SU-DHL-6 (cell line): ENCODE results near the gene ARFGAP1.

Experiments used
- H2AFZ ChIP-seq: fragments of 200-600 bp; sonication (generic); 2 replicates; pipeline ENCODE4 v1.6.1; 2014; ENCODE audit warnings: low read depth, mild to moderate bottlenecking, moderate library complexity, mixed read lengths, antibody characterized with exemption, low read length; ENCODE audit not compliant: severe bottlenecking
- H3F3A ChIP-seq: fragments of 200-600 bp; shearing (Covaris generic); 2 replicates; pipeline ENCODE4 v1.6.0; 2016; ENCODE audit warnings: antibody characterized with exemption, mild to moderate bottlenecking; ENCODE audit not compliant: insufficient read depth
- H3K27ac ChIP-seq: fragments of 200-600 bp; sonication (generic); 2 replicates; pipeline ENCODE4 v1.5.1; 2016; ENCODE audit warnings: low read depth, mild to moderate bottlenecking, low read length, moderate library complexity, mixed read lengths
- H3K27me3 ChIP-seq: fragments of 200-600 bp; sonication (generic), shearing (Covaris generic); 2 replicates; pipeline ENCODE4 v1.6.0; 2014; ENCODE audit warnings: mild to moderate bottlenecking, low read length
- H3K36me3 ChIP-seq: fragments of 200-600 bp; sonication (generic); 2 replicates; pipeline ENCODE4 v1.6.1; 2014; ENCODE audit warnings: mild to moderate bottlenecking, low read length, mixed read lengths
- H3K4me2 ChIP-seq: fragments of 300-600, 200-600 bp; shearing (Covaris generic), sonication (generic); 2 replicates; pipeline ENCODE4 v1.6.0; 2014; ENCODE audit warnings: low read length, low read depth, mild to moderate bottlenecking; ENCODE audit not compliant: poor library complexity, severe bottlenecking
- H3K4me3 ChIP-seq: fragments of 200-600 bp; sonication (generic); 2 replicates; pipeline ENCODE4 v1.5.1; 2014; ENCODE audit warnings: antibody characterized with exemption, low read length, mild to moderate bottlenecking, mixed read lengths; ENCODE audit not compliant: insufficient read depth, poor library complexity, severe bottlenecking
- H3K79me2 ChIP-seq: fragments of 200-600 bp; sonication (generic); 2 replicates; pipeline ENCODE4 v1.6.1; 2014; ENCODE audit warnings: mild to moderate bottlenecking, low read length, moderate library complexity; ENCODE audit not compliant: insufficient read depth
- H3K9ac ChIP-seq: fragments of 200-600 bp; sonication (generic); 2 replicates; pipeline ENCODE4 v1.7.0; 2014; ENCODE audit warnings: mild to moderate bottlenecking, low read length
- H3K9me2 ChIP-seq: fragments of 200-600 bp; sonication (generic); replicated peaks from 2 replicates; pipeline ENCODE4 v1.6.1; 2014; ENCODE audit warnings: low read length; ENCODE audit not compliant: insufficient read depth
- H3K9me3 ChIP-seq: fragments of 200-600 bp; sonication (generic); 2 replicates; pipeline ENCODE4 v1.6.1; 2014; ENCODE audit warnings: low read length, mixed read lengths; ENCODE audit not compliant: insufficient read depth
- H4K20me1 ChIP-seq: fragments of 200-600 bp; sonication (generic); 2 replicates; pipeline ENCODE4 v1.6.1; 2014; ENCODE audit warnings: low read depth, mild to moderate bottlenecking, antibody characterized with exemption, low read length, moderate library complexity, mixed read lengths
- EZH2phosphoT487 ChIP-seq: fragments of 200-600 bp; sonication (generic), shearing (Covaris generic); conservative IDR thresholded peaks from 2 replicates; pipeline ENCODE4 v1.6.1; 2018; ENCODE audit warnings: mild to moderate bottlenecking, antibody characterized with exemption, low read length, moderate library complexity, mixed read lengths
- TF ChIP-seq, protein P1 (sequence below): fragments of 200-600 bp; sonication (generic); IDR thresholded peaks from one replicate; pipeline ENCODE4 v1.5.1; 2017; ENCODE audit warnings: antibody characterized with exemption, mild to moderate bottlenecking, low read length, moderate library complexity; ENCODE audit not compliant: insufficient read depth, poor library complexity, severe bottlenecking

Gene ARFGAP1

GRCh38 chr20:63311833-63312243, 39.2 kb downstream of the ARFGAP1 start:
- Histone ChIP-seq H3K27me3 (no peaks in the 10 kb centered on the region), H3K36me3 (no peaks in the 10 kb centered on the region), H4K20me1 (no peaks in the 10 kb centered on the region), H3K4me3 (no peak overlapping the region), H3K9me3 (no peaks in the 10 kb centered on the region), H3K9me2 (no peaks in the 10 kb centered on the region), H3K4me2 (no peak overlapping the region), H3K79me2 (no peaks in the 10 kb centered on the region), H3F3A (no peaks in the 10 kb centered on the region), H3K9ac (no peak overlapping the region), H2AFZ (no peak overlapping the region), H3K27ac (no peak overlapping the region)
- TF ChIP-seq EZH2phosphoT487: no peak
- TF ChIP-seq, protein P1, sequence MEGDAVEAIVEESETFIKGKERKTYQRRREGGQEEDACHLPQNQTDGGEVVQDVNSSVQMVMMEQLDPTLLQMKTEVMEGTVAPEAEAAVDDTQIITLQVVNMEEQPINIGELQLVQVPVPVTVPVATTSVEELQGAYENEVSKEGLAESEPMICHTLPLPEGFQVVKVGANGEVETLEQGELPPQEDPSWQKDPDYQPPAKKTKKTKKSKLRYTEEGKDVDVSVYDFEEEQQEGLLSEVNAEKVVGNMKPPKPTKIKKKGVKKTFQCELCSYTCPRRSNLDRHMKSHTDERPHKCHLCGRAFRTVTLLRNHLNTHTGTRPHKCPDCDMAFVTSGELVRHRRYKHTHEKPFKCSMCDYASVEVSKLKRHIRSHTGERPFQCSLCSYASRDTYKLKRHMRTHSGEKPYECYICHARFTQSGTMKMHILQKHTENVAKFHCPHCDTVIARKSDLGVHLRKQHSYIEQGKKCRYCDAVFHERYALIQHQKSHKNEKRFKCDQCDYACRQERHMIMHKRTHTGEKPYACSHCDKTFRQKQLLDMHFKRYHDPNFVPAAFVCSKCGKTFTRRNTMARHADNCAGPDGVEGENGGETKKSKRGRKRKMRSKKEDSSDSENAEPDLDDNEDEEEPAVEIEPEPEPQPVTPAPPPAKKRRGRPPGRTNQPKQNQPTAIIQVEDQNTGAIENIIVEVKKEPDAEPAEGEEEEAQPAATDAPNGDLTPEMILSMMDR: no peak

GRCh38 chr20:63312273-63312672, 39.7 kb downstream of the ARFGAP1 start:
- Histone ChIP-seq H3K27me3 (no peaks in the 10 kb centered on the region), H3K4me2 (no peak overlapping the region), H3K4me3 (no peak overlapping the region), H4K20me1 (no peaks in the 10 kb centered on the region), H2AFZ (no peak overlapping the region), H3K79me2 (no peaks in the 10 kb centered on the region), H3K36me3 (no peaks in the 10 kb centered on the region), H3K9me2 (no peaks in the 10 kb centered on the region), H3K9ac (no peak overlapping the region), H3F3A (no peaks in the 10 kb centered on the region), H3K9me3 (no peaks in the 10 kb centered on the region), H3K27ac (no peak overlapping the region)
- TF ChIP-seq, protein P1: no peak
- no peak for TF ChIP-seq EZH2phosphoT487

DNA sequence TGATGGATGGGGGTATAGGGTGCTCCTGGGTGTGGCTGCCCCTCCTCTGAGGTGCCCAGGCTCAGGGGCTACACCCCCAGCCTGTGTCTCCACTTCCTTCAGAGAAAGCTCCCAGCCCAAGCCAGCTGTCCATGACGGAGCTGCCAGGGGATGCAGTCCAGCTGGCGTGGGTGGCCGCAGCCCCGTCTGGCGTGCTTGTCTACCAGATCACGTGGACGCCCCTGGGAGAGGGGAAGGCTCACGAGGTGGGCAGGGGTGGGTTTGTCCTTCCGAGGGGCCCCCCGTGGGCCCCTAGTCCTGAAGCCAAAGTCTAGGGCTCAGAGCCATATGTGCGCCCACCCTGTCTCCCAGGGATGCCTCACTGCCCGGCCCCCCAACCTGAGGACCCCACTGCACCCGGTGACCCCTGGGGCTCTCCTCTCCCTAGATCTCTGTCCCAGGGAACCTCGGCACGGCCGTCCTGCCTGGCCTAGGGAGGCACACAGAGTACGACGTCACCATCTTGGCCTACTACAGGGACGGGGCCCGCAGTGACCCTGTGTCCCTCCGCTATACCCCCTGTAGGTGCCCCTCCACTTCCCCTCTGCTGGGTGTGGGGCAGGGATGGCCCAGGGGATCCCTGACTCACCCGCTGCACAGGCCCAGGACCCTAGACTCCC, 40.2 kb downstream of the ARFGAP1 start:
- no peaks in the 10 kb centered on the region for H3F3A ChIP-seq
- no peak overlapping the region for H2AFZ ChIP-seq
- no peaks in the 10 kb centered on the region for H4K20me1 ChIP-seq
- no peaks in the 10 kb centered on the region for H3K27me3 ChIP-seq
- TF ChIP-seq EZH2phosphoT487: no peak
- no peaks in the 10 kb centered on the region for H3K9me3 ChIP-seq
- no peaks in the 10 kb centered on the region for H3K9me2 ChIP-seq
- H3K4me2 ChIP-seq: no peak overlapping the region
- no peak overlapping the region for H3K4me3 ChIP-seq
- H3K27ac ChIP-seq: no peak overlapping the region
- no peak overlapping the region for H3K9ac ChIP-seq
- H3K79me2 ChIP-seq: no peaks in the 10 kb centered on the region
- H3K36me3 ChIP-seq: no peaks in the 10 kb centered on the region

- Histone ChIP-seq H3K9me3 (no peaks in the 10 kb centered on the region), H3K27me3 (no peaks in the 10 kb centered on the region), H3K4me2 (no peak overlapping the region)
Observed at GRCh38 chr20:63313349-63314014, 40.9 kb downstream of the ARFGAP1 start.

More at GRCh38 chr20:63313349-63314014, 40.9 kb downstream of the ARFGAP1 start:
- no peaks in the 10 kb centered on the region for H3F3A ChIP-seq
- no peak for TF ChIP-seq EZH2phosphoT487
- H3K27ac ChIP-seq: no peak overlapping the region
- no peaks in the 10 kb centered on the region for H3K9me2 ChIP-seq
- H3K4me3 ChIP-seq: no peak overlapping the region
- H2AFZ ChIP-seq: no peak overlapping the region
- H3K36me3 ChIP-seq: no peaks in the 10 kb centered on the region
- H3K9ac ChIP-seq: no peak overlapping the region
- H4K20me1 ChIP-seq: no peaks in the 10 kb centered on the region
- no peaks in the 10 kb centered on the region for H3K79me2 ChIP-seq
